OCI-LY7 (cell line): Measurements from ENCODE around the gene FTH1. TPM values are rescaled to one million over a fixed set of nuclear protein-coding genes. Genes with fewer than 3 reads are reported as not detected.

Source experiments
- BruUV-seq: library from RNA; stranded (reverse); fragments of 400-500 nt; replicated peaks from 2 replicates; lab custom pipeline; 2021; lab: Mats Ljungman, UMichigan
- CTCF ChIA-PET: fragments of 300-600 bp; sonication (Branson Sonifier 250); formaldehyde crosslinking; loops from one replicate; lab custom pipeline; 2022; ENCODE audit warnings: antibody characterized with exemption; ENCODE audit not compliant: unreplicated experiment; lab: Charles Lee
- POLR2A ChIA-PET: fragments of 300-600 bp; sonication (Branson Sonifier 250); formaldehyde crosslinking; loops from one replicate; lab custom pipeline; 2022; ENCODE audit warnings: antibody characterized with exemption; lab: Charles Lee
- DNase-seq: peaks from one replicate; pipeline ENCODE4 v3.0.0-alpha.2; 2015; ENCODE audit warnings: low spot score
- H2AFZ ChIP-seq: fragments of 200-600 bp; sonication (generic), shearing (Covaris generic); 2 replicates; pipeline ENCODE4 v1.6.1; 2014; ENCODE audit warnings: mild to moderate bottlenecking, antibody characterized with exemption, low read length, moderate library complexity
- H3K27ac ChIP-seq: fragments of 200-600 bp; sonication (generic); 2 replicates; pipeline ENCODE4 v1.5.1; 2014; ENCODE audit warnings: mixed run types, low read depth, mild to moderate bottlenecking, moderate library complexity, low read length, inconsistent platforms; ENCODE audit not compliant: poor library complexity, severe bottlenecking
- H3K36me3 ChIP-seq: fragments of 200-600 bp; sonication (generic); 2 replicates; pipeline ENCODE4 v1.6.1; 2014; ENCODE audit warnings: mild to moderate bottlenecking, antibody characterized with exemption, low read length, moderate library complexity, mixed read lengths; ENCODE audit not compliant: insufficient read depth
- H3K4me1 ChIP-seq: fragments of 200-600 bp; sonication (generic); 2 replicates; pipeline ENCODE4 v1.5.1; 2014; ENCODE audit warnings: mild to moderate bottlenecking, low read length; ENCODE audit not compliant: insufficient read depth, poor library complexity, severe bottlenecking
- H3K4me2 ChIP-seq: fragments of 200-600 bp; sonication (generic); 2 replicates; pipeline ENCODE4 v1.6.1; 2014; ENCODE audit warnings: mild to moderate bottlenecking, low read length
- H3K4me3 ChIP-seq: fragments of 200-600 bp; sonication (generic); 2 replicates; pipeline ENCODE4 v1.5.1; 2014; ENCODE audit warnings: mild to moderate bottlenecking, low read depth, low read length; ENCODE audit not compliant: poor library complexity, severe bottlenecking
- H3K79me2 ChIP-seq: fragments of 200-600 bp; sonication (generic); 2 replicates; pipeline ENCODE4 v1.6.1; 2016; ENCODE audit warnings: low read depth, mild to moderate bottlenecking, low read length, moderate library complexity, mixed read lengths; ENCODE audit not compliant: insufficient read depth
- H3K9me2 ChIP-seq: fragments of 200-600 bp; sonication (generic); 2 replicates; pipeline ENCODE4 v1.6.1; 2016; ENCODE audit warnings: mild to moderate bottlenecking, low read length, mixed read lengths; ENCODE audit not compliant: insufficient read depth
- H3K9me3 ChIP-seq: fragments of 200-600 bp; sonication (generic); 2 replicates; pipeline ENCODE4 v1.6.1; 2014; ENCODE audit warnings: mild to moderate bottlenecking, mixed run types, low read length, mixed read lengths
- H4K20me1 ChIP-seq: fragments of 200-600 bp; sonication (generic); 2 replicates; pipeline ENCODE4 v1.6.1; 2014; ENCODE audit warnings: mild to moderate bottlenecking, antibody characterized with exemption, low read length, moderate library complexity, mixed read lengths; ENCODE audit not compliant: insufficient read depth
- CTCF ChIP-seq: fragments of 200-600 bp; sonication (generic); conservative IDR thresholded peaks from 2 replicates; pipeline ENCODE4 v1.5.1; 2014; ENCODE audit warnings: mild to moderate bottlenecking, antibody characterized with exemption, low read length, moderate library complexity, mixed read lengths
- EZH2phosphoT487 ChIP-seq: fragments of 200-600 bp; sonication (generic); IDR thresholded peaks from 2 replicates; pipeline ENCODE4 v1.6.1; 2018; ENCODE audit warnings: low read depth, borderline replicate concordance, mild to moderate bottlenecking, mixed run types, antibody characterized with exemption, low read length, moderate library complexity, mixed read lengths
- intact Hi-C: fragments of 100-400 bp; cut with micrococcal nuclease; formaldehyde crosslinking; loops from one replicate; pipeline ENCODE4 v1.10.0; 2022; ENCODE audit not compliant: unreplicated experiment
- total RNA-seq, 2 experiments: library from RNA; depleted of rRNA in 1 of 2; stranded (reverse); fragments of >200 nt in 1 of 2; shearing (Covaris generic) in 1 of 2; gene quantifications; 2 replicates each; pipeline ENCODE4 v1.2.3, GENCODE V29; 2014 to 2022

Gene FTH1
- total RNA-seq, 2 experiments from 2014 or later, result 153 to 185 TPM

- POLR2A ChIA-PET, result interaction anchor here (0.5 to 1.0 kb wide), 3 partner anchors 18 to 50 kb away, joined by 3 read pairs; partner anchors contain the start of gene FTH1
- Histone ChIP-seq H3K9me2 (no peaks in the 10 kb centered on the region), H3K9me3 (no peaks in the 10 kb centered on the region), H3K79me2 (no peaks in the 10 kb centered on the region), H2AFZ (0 out of 2 replicates have a peak overlapping the region, but pooled peaks have one; percentile 30), H3K27ac (no peak overlapping the region), H3K4me3 (no peak overlapping the region), H4K20me1 (no peaks in the 10 kb centered on the region), H3K36me3 (no peaks in the 10 kb centered on the region), H3K4me2 (no peak overlapping the region), H3K4me1 (peaks cover 8% of the 10 kb centered on the region)
- peak; percentile 71 for DNase-seq
- intact Hi-C loops, result loop anchor here (5.0 kb wide), 1 partner anchor 133 kb away; no protein-coding TSS in a partner anchor
- CTCF ChIA-PET, result interaction anchor here (0.7 kb wide), 2 partner anchors 133 to 152 kb away, joined by 3 to 6 read pairs; no protein-coding TSS in a partner anchor
- BruUV-seq, result no TSS peak
- TF ChIP-seq CTCF, result no peak
- TF ChIP-seq EZH2phosphoT487, result no peak
Measured at GRCh38 chr11:61949169-61950034, 18.0 kb downstream of the FTH1 start.

DNA sequence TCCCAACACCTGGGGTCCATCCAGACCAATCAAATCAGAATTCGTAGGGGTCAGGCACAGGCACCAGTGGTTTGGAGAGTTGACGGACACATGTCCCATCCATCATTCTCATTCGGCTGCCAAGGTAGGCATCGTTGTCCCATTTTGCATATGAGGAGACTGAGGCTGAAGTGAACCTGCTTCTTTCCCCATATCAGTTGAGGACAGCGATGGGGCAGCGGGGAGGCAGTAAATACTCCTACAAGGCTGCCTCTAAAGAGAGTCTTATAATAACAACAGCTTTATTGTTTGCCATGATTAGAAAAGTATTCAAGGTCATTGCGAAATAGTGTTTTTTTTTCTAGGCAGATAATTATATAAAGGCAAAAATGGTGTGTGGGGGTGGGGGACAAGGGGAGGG, 18.9 kb downstream of the FTH1 start:
- Histone ChIP-seq H3K36me3 (no peaks in the 10 kb centered on the region), H3K4me1 (peaks cover 8% of the 10 kb centered on the region), H3K9me2 (no peaks in the 10 kb centered on the region), H2AFZ (no peak overlapping the region), H3K4me2 (no peak overlapping the region), H3K9me3 (no peaks in the 10 kb centered on the region), H4K20me1 (no peaks in the 10 kb centered on the region), H3K79me2 (no peaks in the 10 kb centered on the region), H3K4me3 (no peak overlapping the region), H3K27ac (no peak overlapping the region)
- ChIA-PET CTCF (interaction anchor here (1.5 to 2.5 kb wide), 2 partner anchors 49 to 133 kb away, joined by 15 to 26 read pairs; no protein-coding TSS in a partner anchor), POLR2A (interaction anchor here (0.6 to 1.5 kb wide), 3 partner anchors 30 to 776 kb away, joined by 3 to 5 read pairs (median 3); no protein-coding TSS in a partner anchor)
- TF ChIP-seq CTCF, result no peak
- TF ChIP-seq EZH2phosphoT487, result no peak
- no peak for DNase-seq
- BruUV-seq, result no TSS peak
- intact Hi-C loops, result loop anchor here (5.0 kb wide), 1 partner anchor 134 kb away; no protein-coding TSS in a partner anchor
